ENCODE results near the gene NRG2.

The NRG2 gene

GRCh38 chr5:139946440-139946839, 96.7 kb downstream of the NRG2 start:
- no peak for DNase-seq (ENCODE audit: low read depth)

GRCh38 chr5:139946006-139946405, 97.1 kb downstream of the NRG2 start:
- no peak for DNase-seq (ENCODE audit: low read depth)

- no peak for DNase-seq (ENCODE audit: low read depth)
Observed at GRCh38 chr5:139942243-139942642, 100.9 kb downstream of the NRG2 start.

DNA sequence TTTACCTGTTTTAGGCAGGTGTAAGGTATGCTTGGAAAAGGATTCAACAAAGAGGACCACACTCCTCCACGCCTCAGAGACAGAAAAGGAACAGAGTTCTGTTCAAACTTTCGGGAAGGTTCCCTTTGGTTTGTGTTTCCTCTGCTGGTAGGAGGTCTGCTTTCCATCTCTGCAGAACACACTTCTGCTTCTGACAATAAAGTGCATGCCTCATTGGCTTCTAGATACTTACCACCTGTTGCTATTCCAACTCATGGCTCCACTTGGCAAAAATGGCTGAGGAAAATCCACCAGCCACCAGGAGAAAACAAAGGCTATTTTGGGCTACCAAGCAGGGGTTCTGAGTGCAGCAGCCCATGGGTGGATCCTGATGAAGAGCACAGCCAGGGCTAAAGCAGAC, 112.7 kb downstream of the NRG2 start:
- no peak for DNase-seq (ENCODE audit: low read depth)

DNA sequence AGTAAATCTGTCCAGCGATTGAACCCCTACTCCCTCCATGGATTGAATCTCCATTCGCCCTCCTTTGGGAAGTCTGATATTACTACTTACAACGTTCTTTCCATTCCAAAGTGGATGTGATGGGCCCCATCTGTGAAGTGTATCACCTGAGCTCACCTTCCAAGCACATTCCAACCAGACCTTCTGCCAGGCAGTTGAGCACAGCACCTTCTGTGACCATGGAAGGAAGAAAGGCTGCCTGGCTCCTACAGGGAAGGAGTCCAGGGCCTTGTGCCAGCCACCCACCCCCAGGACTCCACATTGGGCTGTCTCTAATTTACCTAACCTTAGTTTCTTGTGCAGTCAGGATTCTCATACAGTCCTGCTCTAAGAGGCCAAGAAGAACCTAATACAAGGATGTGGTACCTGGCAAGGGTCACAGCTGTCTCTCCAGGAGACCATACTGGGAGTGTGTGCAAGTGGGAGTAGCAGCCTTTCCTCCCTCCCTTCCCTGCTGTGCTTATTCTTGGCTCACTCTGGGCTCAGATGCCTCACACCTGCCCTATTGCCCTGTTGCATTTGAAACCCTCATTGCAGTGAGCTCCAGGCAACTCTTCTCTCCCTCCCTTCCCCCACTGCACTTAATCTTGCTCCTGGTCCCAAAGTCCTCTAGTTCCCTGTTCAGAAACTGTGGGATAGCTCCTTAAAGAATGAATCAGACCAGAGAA, 116.1 kb downstream of the NRG2 start:
- DNase-seq (ENCODE audit: low read depth), result no peak

- DNase-seq (ENCODE audit: low read depth), result no peak
Observed at GRCh38 chr5:139925650-139926640, 117.2 kb downstream of the NRG2 start.

- no peak for DNase-seq (ENCODE audit: low read depth)
Observed at GRCh38 chr5:139925216-139925562, 117.9 kb downstream of the NRG2 start.

- no peak for DNase-seq (ENCODE audit: low read depth)
Observed at GRCh38 chr5:139924294-139925215, 118.5 kb downstream of the NRG2 start.

DNA sequence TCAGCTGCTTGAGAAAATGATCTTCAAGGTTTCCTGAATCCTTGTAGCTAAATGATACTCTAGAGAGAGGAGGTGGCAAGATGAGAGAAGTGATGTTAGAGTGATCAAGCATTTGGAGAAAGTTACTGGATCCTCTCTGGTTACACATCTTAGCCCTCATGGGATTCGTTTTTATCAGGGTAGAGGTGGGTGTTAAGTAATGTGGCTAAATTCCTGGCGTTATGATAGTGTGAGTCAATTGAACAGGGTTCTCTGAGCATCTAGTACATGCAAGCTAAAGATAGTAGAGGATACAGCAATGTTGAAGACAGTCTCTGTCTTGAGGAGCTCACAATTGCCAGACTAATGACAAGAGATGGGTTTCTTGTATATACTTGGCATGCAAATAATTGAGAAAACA, 123.8 kb downstream of the NRG2 start:
- no peak for DNase-seq (ENCODE audit: low read depth)

- DNase-seq (ENCODE audit: low read depth), result no peak
Observed at GRCh38 chr5:139915834-139916233, 127.3 kb downstream of the NRG2 start.

DNA sequence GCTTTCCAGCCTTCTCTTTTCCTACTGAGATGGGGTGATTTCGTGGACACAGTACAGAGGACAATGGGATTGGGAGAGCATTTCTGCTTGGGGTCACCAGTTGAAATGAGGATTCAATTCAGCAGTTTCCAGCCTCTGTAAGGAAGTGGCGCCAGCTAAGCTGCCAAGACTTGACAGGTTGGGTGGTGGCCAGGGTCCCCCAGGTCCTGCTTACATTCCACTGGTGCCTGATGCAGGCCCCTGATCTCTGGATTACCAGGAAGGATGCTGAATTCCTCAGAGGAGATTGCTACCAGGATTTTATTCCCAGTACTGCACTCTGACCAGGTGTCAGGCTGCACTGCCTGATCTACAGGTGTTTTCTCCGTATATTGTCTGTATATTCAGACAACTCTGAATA, 127.8 kb downstream of the NRG2 start:
- DNase-seq (ENCODE audit: low read depth), result no peak

DNA sequence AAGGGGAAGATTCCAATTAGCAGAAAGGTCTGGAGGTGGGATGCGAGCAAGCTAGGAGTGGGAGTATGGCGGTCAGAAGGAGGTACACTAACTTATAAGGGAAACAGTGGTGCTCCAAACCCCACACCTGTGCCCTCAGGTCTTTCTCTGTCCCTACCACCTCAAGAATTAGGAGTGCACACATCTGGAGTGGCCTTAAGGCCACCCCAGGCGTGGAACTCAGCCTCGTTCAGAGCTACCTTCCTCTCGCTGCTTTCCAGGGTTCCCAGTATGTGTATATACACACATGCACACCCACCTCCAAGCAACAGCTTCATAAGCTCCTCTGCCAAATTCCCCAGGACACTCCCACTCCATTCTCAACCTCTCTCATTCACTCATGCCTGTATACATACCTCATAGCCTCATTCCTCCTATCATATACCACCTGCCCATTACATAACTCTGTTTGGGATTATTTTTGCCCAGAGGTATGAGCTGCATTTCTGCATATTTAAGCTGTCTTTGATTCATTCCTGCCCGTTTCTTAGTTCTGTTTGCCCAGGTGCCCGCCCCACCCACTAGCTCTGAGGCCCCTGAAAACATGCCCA, 128.8 kb downstream of the NRG2 start:
- no peak for DNase-seq (ENCODE audit: low read depth)

GRCh38 chr5:139912804-139913203, 130.3 kb downstream of the NRG2 start:
- no peak for DNase-seq (ENCODE audit: low read depth)

DNA sequence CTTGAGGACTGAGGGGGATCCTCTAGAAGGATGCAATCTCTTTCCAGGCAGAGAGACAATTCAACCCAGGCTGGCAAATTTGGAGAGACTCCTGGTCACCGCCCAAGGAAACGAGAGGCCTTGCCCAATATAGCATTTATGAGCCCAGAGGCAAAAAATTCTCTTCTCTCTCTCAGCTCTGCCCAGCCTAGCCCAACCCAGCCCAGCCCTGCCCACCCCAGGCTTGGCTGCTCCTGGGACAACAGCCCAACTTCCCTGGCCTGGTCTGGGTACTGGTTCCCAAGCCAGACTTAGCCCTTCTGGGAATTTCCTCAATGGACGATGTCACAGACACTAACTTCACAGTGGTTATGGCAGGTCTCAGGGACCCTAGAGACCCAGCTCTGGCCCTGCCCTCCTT, 130.9 kb downstream of the NRG2 start:
- DNase-seq (ENCODE audit: low read depth), result no peak

DNA sequence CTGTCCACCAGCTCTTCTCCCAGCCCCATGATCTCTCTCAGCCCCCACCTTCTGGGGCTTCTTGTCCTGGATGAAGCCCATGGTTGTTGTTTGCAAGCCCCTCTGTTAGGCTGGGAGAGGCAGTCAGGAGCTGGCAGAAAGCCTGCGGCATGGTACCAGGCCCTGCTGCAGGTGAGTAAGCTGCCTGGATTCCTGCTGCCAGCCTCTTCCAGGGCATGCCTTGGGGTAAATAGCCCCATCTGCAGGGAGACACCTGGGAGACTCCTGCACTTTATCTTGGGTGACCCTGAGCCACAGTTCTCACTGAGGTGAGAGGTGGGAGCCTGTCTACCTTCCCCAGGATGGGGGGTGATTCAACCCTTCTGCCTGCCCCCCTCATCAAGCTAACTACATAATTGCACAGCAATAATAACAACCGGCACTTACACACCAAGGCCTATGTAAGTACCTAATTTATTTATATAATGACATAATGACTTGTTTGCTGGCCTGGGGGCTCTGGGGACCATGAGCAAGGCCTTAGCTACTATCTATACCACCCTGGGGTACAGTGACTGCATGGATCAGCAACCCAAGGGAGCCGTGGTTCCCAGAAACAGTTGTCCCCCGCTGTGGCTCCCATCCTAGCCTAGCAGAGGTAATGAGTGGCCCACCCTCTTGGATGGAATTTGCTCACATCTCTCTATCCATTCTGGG, 131.5 kb downstream of the NRG2 start:
- no peak for DNase-seq (ENCODE audit: low read depth)

DNA sequence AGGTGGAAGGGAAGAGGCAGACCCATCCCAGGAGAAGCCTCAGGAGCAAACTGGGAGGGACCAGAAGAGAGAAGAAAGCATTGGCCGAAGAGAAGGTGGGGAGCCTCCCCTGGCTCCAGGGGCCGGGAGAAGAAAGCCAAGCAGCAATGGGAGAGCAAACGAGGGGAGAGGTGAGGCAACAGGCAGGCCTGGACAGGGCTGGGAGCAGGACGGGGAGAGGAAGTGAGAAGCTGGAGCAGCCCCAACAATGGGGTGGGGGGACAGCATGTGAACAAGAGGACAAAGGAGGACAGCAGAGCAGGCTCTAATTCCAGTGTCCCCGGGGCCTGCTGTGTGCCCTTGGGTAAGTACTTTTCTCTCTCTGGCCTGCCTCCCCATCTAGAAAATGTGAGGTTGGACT, 132.2 kb downstream of the NRG2 start:
- no peak for DNase-seq (ENCODE audit: low read depth)

- no peak for DNase-seq (ENCODE audit: low read depth)
Observed at GRCh38 chr5:139910036-139910435, 133.1 kb downstream of the NRG2 start.

DNA sequence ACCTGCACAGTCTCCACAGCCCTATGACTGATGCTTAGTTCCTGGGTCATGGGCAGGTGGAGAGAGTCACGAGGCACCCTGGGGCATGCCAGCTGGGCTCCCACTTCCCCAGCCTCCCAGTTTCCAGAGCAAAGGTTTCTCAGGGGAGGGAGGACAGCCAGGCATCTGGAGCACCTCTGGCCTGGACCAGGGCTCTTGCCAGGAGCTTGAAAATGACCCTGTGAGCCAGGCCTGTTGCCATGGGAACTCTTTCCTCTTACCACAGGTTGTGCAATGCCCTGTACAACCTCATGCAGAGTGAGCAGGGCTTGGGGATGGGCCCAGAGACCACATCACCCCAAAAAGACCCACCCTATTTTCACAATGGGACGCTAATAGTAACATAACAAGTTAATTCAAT, 134.3 kb downstream of the NRG2 start:
- no peak for DNase-seq (ENCODE audit: low read depth)

DNA sequence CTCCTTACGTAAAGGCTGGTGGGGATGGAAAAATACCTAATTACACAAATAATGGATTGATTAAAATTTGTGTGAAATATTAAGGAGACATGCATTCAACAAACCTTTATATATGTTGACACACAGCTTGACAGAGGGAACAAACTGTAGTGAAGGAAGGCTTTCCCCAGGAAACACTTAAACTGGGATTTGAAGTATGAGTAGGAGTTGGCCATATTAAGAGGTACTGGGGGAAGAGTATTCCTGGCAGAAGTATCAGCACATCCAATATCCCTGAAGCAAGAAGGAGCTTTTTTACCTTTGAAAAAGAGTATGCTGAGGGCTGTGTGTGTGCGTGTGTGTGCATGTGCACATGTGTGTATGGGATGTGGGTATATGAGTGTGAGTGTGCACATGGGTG, 136.4 kb downstream of the NRG2 start:
- DNase-seq (ENCODE audit: low read depth), result no peak

DNA sequence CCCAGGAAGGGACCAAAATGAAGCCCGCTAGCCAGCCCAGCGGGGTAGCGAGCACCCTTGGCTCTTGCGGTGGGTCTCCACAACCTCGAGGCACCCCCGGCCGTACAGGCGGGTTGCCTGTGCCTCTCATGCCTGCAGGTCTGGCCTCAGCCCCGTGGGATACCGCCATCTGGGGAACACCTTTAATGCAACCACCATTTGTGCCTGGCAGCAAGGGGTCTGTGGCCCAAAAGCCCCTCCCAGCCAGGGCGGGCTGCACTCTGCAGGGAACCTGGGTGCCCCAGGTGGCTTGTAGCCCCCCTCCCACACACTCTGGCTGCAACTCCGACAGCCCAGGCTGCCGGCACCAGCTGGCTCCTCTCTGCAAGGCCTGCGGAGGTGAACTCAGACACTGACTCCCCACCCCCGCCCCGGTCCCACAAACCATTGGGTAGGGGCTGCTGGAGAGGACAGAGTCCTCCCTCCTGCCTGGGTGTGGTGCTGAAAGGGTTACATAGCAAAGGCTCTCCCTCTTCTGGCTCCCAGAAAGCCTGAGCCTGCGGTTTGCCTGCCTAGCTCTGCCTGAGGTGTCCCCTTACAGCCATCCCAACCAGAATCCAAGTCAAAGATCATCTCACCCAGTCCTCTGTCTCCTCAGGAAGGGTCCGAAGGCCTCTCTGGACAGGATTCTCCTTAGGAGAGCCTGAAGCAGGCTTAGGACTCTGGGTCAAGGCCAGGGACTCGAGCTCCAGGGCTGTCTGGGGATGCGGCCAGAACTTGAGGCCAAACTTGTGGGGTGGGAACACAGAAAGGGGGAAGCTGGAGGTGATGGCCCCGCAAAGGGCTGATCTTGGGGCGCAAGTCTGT, 138.1 kb downstream of the NRG2 start:
- DNase-seq (ENCODE audit: low read depth), result no peak

DNA sequence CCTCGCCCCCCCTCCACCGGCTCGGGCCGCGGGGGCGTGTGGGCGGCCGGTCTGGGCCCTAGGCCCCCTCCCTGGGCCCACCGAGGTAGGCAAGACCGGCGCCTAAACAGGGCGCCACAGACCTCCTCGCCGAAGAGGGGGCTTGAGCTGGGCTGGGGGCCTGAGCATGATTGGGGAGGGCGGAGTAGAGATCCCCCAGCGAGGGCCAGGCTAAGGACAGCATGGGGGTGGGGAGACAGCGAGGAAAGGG, 138.6 kb downstream of the NRG2 start:
- no peak for DNase-seq (ENCODE audit: low read depth)

Data from activated T-cell treated with anti-CD3 and anti-CD28 coated beads for 24 hours (primary cell).